ENCODE measurements around the gene PRPF6.

The PRPF6 gene

GRCh38 chr20:64037199-64037497, 56.2 kb downstream of the PRPF6 start:
- DNase-seq: no peak

GRCh38 chr20:64037498-64038213, 56.7 kb downstream of the PRPF6 start:
- DNase-seq: no peak

GRCh38 chr20:64038224-64038564, 57.3 kb downstream of the PRPF6 start:
- no peak for DNase-seq

- no peak for DNase-seq
Observed at GRCh38 chr20:64038565-64039292, 57.8 kb downstream of the PRPF6 start.

- no peak for DNase-seq
Observed at GRCh38 chr20:64039293-64040160, 58.6 kb downstream of the PRPF6 start.

- no peak for DNase-seq
Observed at GRCh38 chr20:64040231-64041039, 59.5 kb downstream of the PRPF6 start.

- DNase-seq: no peak
Observed at GRCh38 chr20:64041040-64041780, 60.3 kb downstream of the PRPF6 start.

- no peak for DNase-seq
Observed at GRCh38 chr20:64041781-64042053, 60.8 kb downstream of the PRPF6 start.

- no peak for DNase-seq
Observed at GRCh38 chr20:64042054-64042781, 61.3 kb downstream of the PRPF6 start.

- no peak for DNase-seq
Observed at GRCh38 chr20:64043768-64044167, 62.8 kb downstream of the PRPF6 start.

GRCh38 chr20:64044484-64045247, 63.7 kb downstream of the PRPF6 start:
- no peak for DNase-seq

- no peak for DNase-seq
Observed at GRCh38 chr20:64045346-64046011, 64.5 kb downstream of the PRPF6 start.

- no peak for DNase-seq
Observed at GRCh38 chr20:64047046-64047389, 66.1 kb downstream of the PRPF6 start.

GRCh38 chr20:64047968-64048401, 67.1 kb downstream of the PRPF6 start:
- DNase-seq: no peak

GRCh38 chr20:64048402-64049044, 67.6 kb downstream of the PRPF6 start:
- DNase-seq: no peak

GRCh38 chr20:64049060-64049877, 68.3 kb downstream of the PRPF6 start, which contains the start of gene SOX18:
SOX18 (minus strand) TSS chr20:64049639; CDS start chr20:64049516, 123 bp downstream.
- DNase-seq: no peak

- no peak for DNase-seq
Observed at GRCh38 chr20:64049878-64050260, 68.9 kb downstream of the PRPF6 start.

- no peak for DNase-seq
Observed at GRCh38 chr20:64050261-64051032, 69.5 kb downstream of the PRPF6 start.
